Loucy (cell line): ENCODE data around the gene KIRREL3.

Experiments
- H2AFZ ChIP-seq: fragments of 200-600 bp; sonication (generic); 2 replicates; pipeline ENCODE4 v1.6.0; 2016; ENCODE audit warnings: antibody characterized with exemption, mild to moderate bottlenecking, low read length, moderate library complexity
- H3F3A ChIP-seq: fragments of 200-600 bp; 2 replicates; pipeline ENCODE4 v1.6.0; 2016; ENCODE audit warnings: antibody characterized with exemption, low read depth, mild to moderate bottlenecking
- H3K27me3 ChIP-seq: fragments of 200-600 bp; sonication (generic); 2 replicates; pipeline ENCODE4 v1.6.1; 2014; ENCODE audit warnings: low read length, mild to moderate bottlenecking; ENCODE audit not compliant: insufficient read depth, poor library complexity, severe bottlenecking
- H3K36me3 ChIP-seq: fragments of 200-600 bp; sonication (generic); 2 replicates; pipeline ENCODE4 v1.6.1; 2016; ENCODE audit warnings: low read length; ENCODE audit not compliant: insufficient read depth
- H3K4me1 ChIP-seq: fragments of 200-600 bp; sonication (generic); 2 replicates; pipeline ENCODE4 v1.5.1; 2014; ENCODE audit warnings: low read length, mild to moderate bottlenecking; ENCODE audit not compliant: insufficient read depth, poor library complexity, severe bottlenecking
- H3K4me2 ChIP-seq: fragments of 200-600 bp; sonication (generic); 2 replicates; pipeline ENCODE4 v1.6.0; 2014; ENCODE audit warnings: antibody characterized with exemption, low read length, low read depth, mild to moderate bottlenecking; ENCODE audit not compliant: poor library complexity, severe bottlenecking
- H3K4me3 ChIP-seq: fragments of 200-600 bp; sonication (generic); 2 replicates; pipeline ENCODE4 v1.5.1; 2014; ENCODE audit warnings: low read length, mild to moderate bottlenecking, mixed read lengths; ENCODE audit not compliant: poor library complexity, severe bottlenecking
- H3K79me2 ChIP-seq: fragments of 200-600 bp; sonication (generic); 2 replicates; pipeline ENCODE4 v1.6.1; 2014; ENCODE audit warnings: low read length; ENCODE audit not compliant: insufficient read depth
- H3K9ac ChIP-seq: fragments of 200-600 bp; sonication (generic); 2 replicates; pipeline ENCODE4 v1.6.0; 2014; ENCODE audit warnings: mild to moderate bottlenecking, low read depth, low read length, moderate library complexity; ENCODE audit not compliant: poor library complexity, severe bottlenecking
- H3K9me2 ChIP-seq: fragments of 200-600 bp; sonication (generic); replicated peaks from 2 replicates; pipeline ENCODE4 v1.6.1; 2016; ENCODE audit warnings: low read depth, low read length, mixed read lengths
- H3K9me3 ChIP-seq: fragments of 200-600 bp; sonication (generic); 2 replicates; pipeline ENCODE4 v1.6.1; 2014; ENCODE audit warnings: mild to moderate bottlenecking, antibody characterized with exemption, low read length, low read depth; ENCODE audit not compliant: insufficient read depth
- H4K20me1 ChIP-seq: fragments of 200-600 bp; sonication (generic); 2 replicates; pipeline ENCODE4 v1.6.0; 2014; ENCODE audit warnings: antibody characterized with exemption, low read length, mild to moderate bottlenecking; ENCODE audit not compliant: insufficient read depth, poor library complexity, severe bottlenecking
- CTCF ChIP-seq: fragments of 200-600 bp; sonication (generic); conservative IDR thresholded peaks from 2 replicates; pipeline ENCODE4 v1.5.1; 2014; ENCODE audit warnings: mild to moderate bottlenecking, antibody characterized with exemption, low read length
- EZH2phosphoT487 ChIP-seq: fragments of 200-600 bp; IDR thresholded peaks from 2 replicates; pipeline ENCODE4 v1.6.1; 2018; ENCODE audit warnings: antibody characterized with exemption, mild to moderate bottlenecking, moderate library complexity, borderline replicate concordance

The KIRREL3 gene

GRCh38 chr11:126624506-126624905 is 376.1 kb downstream of the KIRREL3 start:
- Histone ChIP-seq H3K4me3 (no peak overlapping the region), H3K27me3 (no peaks in the 10 kb centered on the region), H3K9me3 (no peaks in the 10 kb centered on the region), H2AFZ (no peak overlapping the region), H4K20me1 (no peaks in the 10 kb centered on the region), H3K4me1 (no peaks in the 10 kb centered on the region), H3K9me2 (no peaks in the 10 kb centered on the region), H3K4me2 (no peak overlapping the region), H3K79me2 (no peaks in the 10 kb centered on the region), H3F3A (no peaks in the 10 kb centered on the region), H3K9ac (no peak overlapping the region), H3K36me3 (no peaks in the 10 kb centered on the region)
- TF ChIP-seq EZH2phosphoT487 (no peak), CTCF (no peak)

GRCh38 chr11:126619516-126619915 is 381.1 kb downstream of the KIRREL3 start:
- H4K20me1 ChIP-seq, result no peaks in the 10 kb centered on the region
- H3K4me1 ChIP-seq, result no peaks in the 10 kb centered on the region
- H2AFZ ChIP-seq, result no peak overlapping the region
- no peaks in the 10 kb centered on the region for H3K79me2 ChIP-seq
- H3K9me2 ChIP-seq, result no peaks in the 10 kb centered on the region
- H3K4me2 ChIP-seq, result no peak overlapping the region
- H3K4me3 ChIP-seq, result no peak overlapping the region
- no peaks in the 10 kb centered on the region for H3K36me3 ChIP-seq
- TF ChIP-seq EZH2phosphoT487 (no peak), CTCF (no peak)
- H3F3A ChIP-seq, result no peaks in the 10 kb centered on the region
- H3K27me3 ChIP-seq, result no peaks in the 10 kb centered on the region
- no peaks in the 10 kb centered on the region for H3K9me3 ChIP-seq
- H3K9ac ChIP-seq, result no peak overlapping the region

GRCh38 chr11:126615845-126616244 is 384.7 kb downstream of the KIRREL3 start:
- H3K9me3 ChIP-seq, result no peaks in the 10 kb centered on the region
- H3K9me2 ChIP-seq, result no peaks in the 10 kb centered on the region
- peaks cover 6% of the 10 kb centered on the region for H3K27me3 ChIP-seq
- no peak overlapping the region for H2AFZ ChIP-seq
- no peaks in the 10 kb centered on the region for H3K4me1 ChIP-seq
- H3K79me2 ChIP-seq, result no peaks in the 10 kb centered on the region
- H3F3A ChIP-seq, result no peaks in the 10 kb centered on the region
- no peak overlapping the region for H3K4me2 ChIP-seq
- H3K9ac ChIP-seq, result no peak overlapping the region
- no peaks in the 10 kb centered on the region for H4K20me1 ChIP-seq
- no peaks in the 10 kb centered on the region for H3K36me3 ChIP-seq
- H3K4me3 ChIP-seq, result no peak overlapping the region
- no peak for TF ChIP-seq CTCF
- no peak for TF ChIP-seq EZH2phosphoT487
